ENCODE results near the gene MDFI.

DNA sequence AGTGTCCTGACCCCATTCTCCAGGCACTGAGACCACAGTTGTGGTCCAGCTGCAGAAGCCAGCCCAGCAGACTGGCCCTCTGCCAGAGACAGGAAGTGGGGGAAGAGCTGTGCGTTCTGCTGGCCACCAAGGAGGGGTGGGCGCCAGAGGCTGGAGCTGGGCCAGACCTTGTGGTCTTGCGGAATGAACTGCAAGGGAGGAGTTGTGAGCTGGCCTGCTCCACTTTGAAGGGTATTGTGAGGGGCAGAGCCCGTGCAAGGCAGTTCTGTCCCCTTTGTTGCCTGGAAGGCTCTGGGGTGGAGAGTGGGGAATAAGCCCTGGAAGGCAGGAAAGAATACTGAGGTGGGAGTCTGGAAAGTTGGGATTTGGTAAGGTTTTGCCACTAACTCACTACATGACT is 3.6 kb upstream of the MDFI start:
- no peak for TF ChIP-seq POLR2A (IDR thresholded peaks at IDR 0.05)
- TF ChIP-seq, protein P1, sequence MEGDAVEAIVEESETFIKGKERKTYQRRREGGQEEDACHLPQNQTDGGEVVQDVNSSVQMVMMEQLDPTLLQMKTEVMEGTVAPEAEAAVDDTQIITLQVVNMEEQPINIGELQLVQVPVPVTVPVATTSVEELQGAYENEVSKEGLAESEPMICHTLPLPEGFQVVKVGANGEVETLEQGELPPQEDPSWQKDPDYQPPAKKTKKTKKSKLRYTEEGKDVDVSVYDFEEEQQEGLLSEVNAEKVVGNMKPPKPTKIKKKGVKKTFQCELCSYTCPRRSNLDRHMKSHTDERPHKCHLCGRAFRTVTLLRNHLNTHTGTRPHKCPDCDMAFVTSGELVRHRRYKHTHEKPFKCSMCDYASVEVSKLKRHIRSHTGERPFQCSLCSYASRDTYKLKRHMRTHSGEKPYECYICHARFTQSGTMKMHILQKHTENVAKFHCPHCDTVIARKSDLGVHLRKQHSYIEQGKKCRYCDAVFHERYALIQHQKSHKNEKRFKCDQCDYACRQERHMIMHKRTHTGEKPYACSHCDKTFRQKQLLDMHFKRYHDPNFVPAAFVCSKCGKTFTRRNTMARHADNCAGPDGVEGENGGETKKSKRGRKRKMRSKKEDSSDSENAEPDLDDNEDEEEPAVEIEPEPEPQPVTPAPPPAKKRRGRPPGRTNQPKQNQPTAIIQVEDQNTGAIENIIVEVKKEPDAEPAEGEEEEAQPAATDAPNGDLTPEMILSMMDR (IDR thresholded peaks at IDR 0.05), result no peak

All from testis (tissue), 2 donors.